SU-DHL-6 (cell line): Measurements from ENCODE around the gene ATP13A3.

Experiments
- EZH2phosphoT487 ChIP-seq: fragments of 200-600 bp; sonication (generic), shearing (Covaris generic); conservative IDR thresholded peaks from 2 replicates; pipeline ENCODE4 v1.6.1; 2018; ENCODE audit warnings: mild to moderate bottlenecking, antibody characterized with exemption, low read length, moderate library complexity, mixed read lengths
- TF ChIP-seq, protein P1 (sequence below): fragments of 200-600 bp; sonication (generic); IDR thresholded peaks from one replicate; pipeline ENCODE4 v1.5.1; 2017; ENCODE audit warnings: antibody characterized with exemption, mild to moderate bottlenecking, low read length, moderate library complexity; ENCODE audit not compliant: insufficient read depth, poor library complexity, severe bottlenecking

DNA sequence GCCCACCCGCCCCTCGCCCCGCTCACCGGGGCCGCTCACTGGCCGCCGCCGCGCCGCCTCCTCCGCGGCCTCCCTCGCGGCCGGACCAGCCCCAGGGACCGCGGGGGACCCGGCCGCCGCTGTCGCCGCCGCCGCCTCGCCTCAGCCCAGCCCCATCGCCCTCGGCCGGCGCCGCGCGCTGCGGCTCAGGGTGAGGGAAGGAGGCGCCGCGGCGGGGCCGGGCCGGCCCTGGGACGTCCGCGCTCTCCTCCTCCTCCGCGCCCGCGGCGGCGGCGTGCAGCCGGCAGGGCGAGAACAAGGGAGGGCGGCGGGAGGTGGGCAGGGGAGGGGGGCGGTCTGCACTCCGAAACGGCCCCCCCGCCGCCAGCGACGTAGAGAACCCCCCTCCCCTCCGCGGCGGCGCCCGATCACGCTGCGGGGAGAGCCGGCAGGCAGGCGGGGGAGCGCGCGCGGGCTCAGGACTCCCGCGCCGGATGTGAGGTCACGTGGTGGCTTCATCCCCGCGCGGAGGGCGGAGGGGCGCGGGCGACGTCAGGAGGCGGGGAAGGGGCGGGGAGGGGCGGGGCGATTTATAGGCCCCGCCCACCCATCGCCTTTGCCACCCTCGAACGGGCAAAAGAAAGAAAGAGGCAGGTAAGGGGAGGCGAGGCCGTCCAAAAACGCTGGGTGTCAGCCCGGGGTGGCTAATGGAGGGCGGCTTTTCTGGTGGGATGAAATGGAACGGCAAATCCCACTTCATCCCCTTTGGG lies at the start of gene ATP13A3:
- TF ChIP-seq, protein P1, sequence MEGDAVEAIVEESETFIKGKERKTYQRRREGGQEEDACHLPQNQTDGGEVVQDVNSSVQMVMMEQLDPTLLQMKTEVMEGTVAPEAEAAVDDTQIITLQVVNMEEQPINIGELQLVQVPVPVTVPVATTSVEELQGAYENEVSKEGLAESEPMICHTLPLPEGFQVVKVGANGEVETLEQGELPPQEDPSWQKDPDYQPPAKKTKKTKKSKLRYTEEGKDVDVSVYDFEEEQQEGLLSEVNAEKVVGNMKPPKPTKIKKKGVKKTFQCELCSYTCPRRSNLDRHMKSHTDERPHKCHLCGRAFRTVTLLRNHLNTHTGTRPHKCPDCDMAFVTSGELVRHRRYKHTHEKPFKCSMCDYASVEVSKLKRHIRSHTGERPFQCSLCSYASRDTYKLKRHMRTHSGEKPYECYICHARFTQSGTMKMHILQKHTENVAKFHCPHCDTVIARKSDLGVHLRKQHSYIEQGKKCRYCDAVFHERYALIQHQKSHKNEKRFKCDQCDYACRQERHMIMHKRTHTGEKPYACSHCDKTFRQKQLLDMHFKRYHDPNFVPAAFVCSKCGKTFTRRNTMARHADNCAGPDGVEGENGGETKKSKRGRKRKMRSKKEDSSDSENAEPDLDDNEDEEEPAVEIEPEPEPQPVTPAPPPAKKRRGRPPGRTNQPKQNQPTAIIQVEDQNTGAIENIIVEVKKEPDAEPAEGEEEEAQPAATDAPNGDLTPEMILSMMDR: no peak
- TF ChIP-seq EZH2phosphoT487: no peak
